AG09309 (cell line): ENCODE data around the gene LPCAT3.
A peak's percentile ranks its signal among the peaks of the same experiment; 100 is the strongest.

ENCODE experiments used
- DNase-seq: peaks from one replicate; pipeline ENCODE4 v3.0.0-alpha.2; 2010; ENCODE audit warnings: low read depth
- H3K4me3 ChIP-seq: 2 replicates; pipeline ENCODE4 v1.5.1; 2011; ENCODE audit warnings: mild to moderate bottlenecking, low read depth, low read length, moderate library complexity; ENCODE audit not compliant: control insufficient read depth
- TF ChIP-seq, protein P1 (sequence below): IDR thresholded peaks from 2 replicates; pipeline ENCODE4 v1.5.1; 2011; ENCODE audit warnings: mild to moderate bottlenecking, low read depth, low read length, inconsistent platforms; ENCODE audit not compliant: insufficient read depth, control insufficient read depth; ENCODE audit errors: missing control alignments

LPCAT3 gene, protein sequence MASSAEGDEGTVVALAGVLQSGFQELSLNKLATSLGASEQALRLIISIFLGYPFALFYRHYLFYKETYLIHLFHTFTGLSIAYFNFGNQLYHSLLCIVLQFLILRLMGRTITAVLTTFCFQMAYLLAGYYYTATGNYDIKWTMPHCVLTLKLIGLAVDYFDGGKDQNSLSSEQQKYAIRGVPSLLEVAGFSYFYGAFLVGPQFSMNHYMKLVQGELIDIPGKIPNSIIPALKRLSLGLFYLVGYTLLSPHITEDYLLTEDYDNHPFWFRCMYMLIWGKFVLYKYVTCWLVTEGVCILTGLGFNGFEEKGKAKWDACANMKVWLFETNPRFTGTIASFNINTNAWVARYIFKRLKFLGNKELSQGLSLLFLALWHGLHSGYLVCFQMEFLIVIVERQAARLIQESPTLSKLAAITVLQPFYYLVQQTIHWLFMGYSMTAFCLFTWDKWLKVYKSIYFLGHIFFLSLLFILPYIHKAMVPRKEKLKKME

DNA sequence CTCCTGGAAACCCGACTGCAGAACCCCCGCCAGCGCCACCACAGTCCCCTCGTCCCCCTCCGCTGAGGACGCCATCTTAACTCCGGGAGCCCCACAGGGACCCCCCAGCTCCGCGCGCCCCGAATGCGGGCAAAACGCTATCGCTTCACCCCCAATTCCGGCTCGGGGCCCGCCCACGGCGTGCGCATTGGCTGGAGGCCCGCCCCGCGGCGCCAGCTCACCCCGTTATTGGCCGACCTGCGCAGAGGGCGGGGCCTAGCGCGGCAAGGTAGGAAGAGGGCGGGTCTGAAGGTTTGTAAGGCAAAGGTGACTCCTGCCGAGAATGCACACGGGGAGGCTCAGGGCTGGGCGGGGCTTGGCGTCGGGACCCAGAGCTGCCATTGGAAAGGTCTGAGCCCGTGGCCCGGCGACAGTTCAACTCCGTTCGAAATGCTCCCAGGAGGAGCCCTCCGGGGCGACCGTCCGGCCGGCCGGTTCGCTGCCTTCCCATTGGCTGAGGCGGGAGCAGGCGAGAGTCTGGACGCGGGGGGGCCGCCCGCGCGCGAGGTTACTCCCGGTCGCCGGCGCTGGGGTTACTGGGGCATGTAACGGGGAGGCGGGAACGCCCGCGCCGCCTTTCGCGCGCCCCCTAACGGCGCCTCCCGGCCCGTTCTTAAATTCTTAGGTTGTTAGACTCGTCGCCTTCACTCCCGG, at the start of gene LPCAT3:
Gene LPCAT3, minus strand, starts transcription at position 127 of the 693 bp plus-strand sequence. Its CDS starts 52 bp downstream, at position 75.
- TF ChIP-seq, protein P1, sequence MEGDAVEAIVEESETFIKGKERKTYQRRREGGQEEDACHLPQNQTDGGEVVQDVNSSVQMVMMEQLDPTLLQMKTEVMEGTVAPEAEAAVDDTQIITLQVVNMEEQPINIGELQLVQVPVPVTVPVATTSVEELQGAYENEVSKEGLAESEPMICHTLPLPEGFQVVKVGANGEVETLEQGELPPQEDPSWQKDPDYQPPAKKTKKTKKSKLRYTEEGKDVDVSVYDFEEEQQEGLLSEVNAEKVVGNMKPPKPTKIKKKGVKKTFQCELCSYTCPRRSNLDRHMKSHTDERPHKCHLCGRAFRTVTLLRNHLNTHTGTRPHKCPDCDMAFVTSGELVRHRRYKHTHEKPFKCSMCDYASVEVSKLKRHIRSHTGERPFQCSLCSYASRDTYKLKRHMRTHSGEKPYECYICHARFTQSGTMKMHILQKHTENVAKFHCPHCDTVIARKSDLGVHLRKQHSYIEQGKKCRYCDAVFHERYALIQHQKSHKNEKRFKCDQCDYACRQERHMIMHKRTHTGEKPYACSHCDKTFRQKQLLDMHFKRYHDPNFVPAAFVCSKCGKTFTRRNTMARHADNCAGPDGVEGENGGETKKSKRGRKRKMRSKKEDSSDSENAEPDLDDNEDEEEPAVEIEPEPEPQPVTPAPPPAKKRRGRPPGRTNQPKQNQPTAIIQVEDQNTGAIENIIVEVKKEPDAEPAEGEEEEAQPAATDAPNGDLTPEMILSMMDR = peak; percentile 80
- peak within 1 kb of the TSS; percentile 82 for H3K4me3 ChIP-seq
- DNase-seq = peak; percentile 59

DNA sequence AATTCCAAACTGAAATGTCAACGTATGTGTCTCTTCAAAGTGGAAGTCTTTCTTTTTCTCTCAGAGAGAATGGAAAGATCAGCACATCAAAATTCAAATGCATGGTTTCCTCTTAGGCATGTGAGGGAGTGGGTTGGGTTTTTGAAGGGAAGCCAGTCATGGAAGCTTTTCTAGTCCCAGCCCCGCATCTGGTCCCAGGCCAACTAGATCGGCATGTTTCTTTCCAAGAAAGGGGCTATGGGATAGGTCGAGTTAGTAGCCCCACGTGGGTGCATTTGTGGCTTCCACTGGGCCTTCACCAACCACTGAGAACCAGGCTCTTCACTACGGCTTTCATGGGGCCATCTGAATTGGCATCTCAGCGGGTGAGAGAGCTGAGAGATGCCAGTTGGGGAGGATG, 48.8 kb upstream of the LPCAT3 start:
- no peak for DNase-seq
- no peak overlapping the region for H3K4me3 ChIP-seq
- TF ChIP-seq, protein P1 = no peak

DNA sequence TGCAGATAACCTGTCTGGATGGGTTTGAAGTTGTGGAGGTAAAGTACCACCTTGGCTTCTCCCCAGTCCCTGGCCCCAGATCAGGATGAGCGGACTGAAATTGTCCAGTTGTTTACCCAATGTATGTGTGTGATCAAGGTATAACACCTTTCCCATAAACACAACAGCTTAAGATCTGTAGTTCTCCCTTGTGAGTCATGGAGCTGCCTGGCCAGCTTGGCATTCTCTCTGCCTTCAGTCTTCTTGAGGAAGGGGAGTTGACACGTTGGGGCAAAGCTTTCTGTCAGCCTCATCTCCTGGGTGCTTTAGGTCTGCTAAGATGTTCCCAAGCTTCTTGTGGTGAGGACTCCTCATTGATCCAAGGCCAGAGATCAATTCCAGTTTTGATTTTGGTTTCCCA, 48.3 kb upstream of the LPCAT3 start:
- no peak for DNase-seq
- TF ChIP-seq, protein P1 = no peak
- no peak overlapping the region for H3K4me3 ChIP-seq

DNA sequence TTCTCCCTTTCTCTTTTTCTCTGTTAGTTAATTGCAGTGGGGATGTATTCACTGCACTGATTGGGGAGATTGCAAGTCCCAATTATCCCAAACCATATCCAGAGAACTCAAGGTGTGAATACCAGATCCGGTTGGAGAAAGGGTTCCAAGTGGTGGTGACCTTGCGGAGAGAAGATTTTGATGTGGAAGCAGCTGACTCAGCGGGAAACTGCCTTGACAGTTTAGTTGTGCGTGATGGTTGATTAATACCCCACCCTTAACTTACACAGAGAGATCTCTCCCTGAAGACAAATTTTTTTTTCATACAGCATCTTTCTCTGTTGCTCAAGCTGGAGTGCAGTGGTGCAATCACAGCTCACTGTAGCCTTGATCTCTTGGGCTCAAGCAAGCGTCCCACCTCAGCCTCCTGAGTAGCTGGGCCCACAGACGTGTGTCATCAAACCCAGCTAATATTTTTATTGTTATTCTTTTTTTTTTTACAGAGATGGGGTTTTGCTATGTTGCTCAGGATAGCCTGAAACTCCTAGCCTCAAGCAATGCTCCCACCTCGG, 46.9 kb upstream of the LPCAT3 start:
- no peak overlapping the region for H3K4me3 ChIP-seq
- DNase-seq = no peak
- TF ChIP-seq, protein P1 = no peak

DNA sequence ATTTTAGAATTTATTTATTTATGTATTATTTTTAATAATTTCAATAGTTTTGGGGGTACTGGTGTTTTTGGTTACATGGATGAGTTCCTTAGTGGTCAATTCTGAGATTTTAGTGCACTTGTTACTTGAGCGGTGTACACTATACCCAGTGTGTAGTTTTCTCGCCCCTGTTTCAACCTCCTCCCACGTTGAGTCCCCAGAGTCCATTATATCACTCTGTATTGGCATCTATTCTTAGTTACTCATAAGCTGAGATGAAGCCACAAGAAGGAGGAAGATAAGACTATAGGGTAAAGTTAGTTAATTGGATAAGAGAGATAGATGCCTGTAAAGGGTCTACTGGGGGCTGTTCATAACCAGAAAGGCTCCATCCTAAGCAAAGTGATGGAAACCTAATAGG, 46.2 kb upstream of the LPCAT3 start:
- H3K4me3 ChIP-seq = no peak overlapping the region
- DNase-seq = no peak
- TF ChIP-seq, protein P1 = no peak

DNA sequence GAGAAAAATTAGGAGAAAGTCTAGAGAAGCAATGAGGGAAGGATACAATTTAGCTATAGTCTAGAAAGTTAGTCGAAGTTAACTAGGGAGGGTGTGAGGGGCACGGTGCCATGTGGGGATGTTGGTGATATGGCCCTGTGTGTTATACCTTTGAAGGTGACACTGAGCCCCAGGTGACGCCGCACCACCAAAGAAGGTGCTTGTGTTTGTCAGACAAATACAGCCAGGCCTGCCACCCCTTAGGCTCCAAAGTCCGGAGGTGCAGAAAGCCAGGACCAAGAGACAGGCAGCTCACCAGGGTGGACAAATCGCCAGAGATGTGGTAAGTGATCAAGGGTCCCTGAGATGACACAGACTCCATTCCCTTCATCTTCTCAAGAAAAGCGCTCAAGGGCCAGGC, 43.3 kb upstream of the LPCAT3 start:
- TF ChIP-seq, protein P1 = no peak
- DNase-seq = no peak
- H3K4me3 ChIP-seq = peak overlapping the region; percentile 55
